ENCODE measurements around the gene AUTS2.

Gene AUTS2

DNA sequence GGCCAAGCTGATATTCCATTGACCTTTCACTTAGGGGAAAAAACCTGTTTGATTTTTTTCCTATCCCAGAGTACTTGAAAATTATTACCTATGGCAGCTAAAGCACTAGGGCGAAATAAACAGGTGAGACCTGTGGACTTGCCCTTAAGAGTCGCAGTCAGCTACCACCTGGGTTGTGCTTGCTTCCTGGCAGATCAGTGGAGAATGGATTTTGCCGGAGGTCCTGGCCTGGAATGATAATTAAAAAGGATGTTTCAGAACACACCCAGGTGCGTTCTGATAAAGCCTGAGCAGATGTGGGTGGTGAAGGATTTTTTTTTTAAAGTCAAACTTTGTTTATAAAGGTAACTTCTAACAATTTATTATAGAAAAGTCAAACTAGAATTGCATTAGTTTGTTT lies 59.1 kb downstream of the AUTS2 start:
- Histone ChIP-seq H3K9ac (ENCODE audit: insufficient read length, low read depth) (no peak overlapping the region), H3K4me3 (ENCODE audit: insufficient read length, low read depth) (no peak overlapping the region), H3K4me1 (ENCODE audit: insufficient read depth, insufficient read length) (peaks cover 2% of the 10 kb centered on the region), H3K36me3 (ENCODE audit: insufficient read depth, insufficient read length, low read length) (no peaks in the 10 kb centered on the region), H3K9me3 (ENCODE audit: insufficient read depth, low read length) (no peaks in the 10 kb centered on the region), H3K27me3 (ENCODE audit: insufficient read depth, insufficient read length) (peaks cover 7% of the 10 kb centered on the region)
- no peak for TF ChIP-seq ZNF274 (IDR thresholded peaks at IDR 0.05; ENCODE audit: low read depth, low read length)
- no peak for DNase-seq (ENCODE audit: low read depth, low spot score)

DNA sequence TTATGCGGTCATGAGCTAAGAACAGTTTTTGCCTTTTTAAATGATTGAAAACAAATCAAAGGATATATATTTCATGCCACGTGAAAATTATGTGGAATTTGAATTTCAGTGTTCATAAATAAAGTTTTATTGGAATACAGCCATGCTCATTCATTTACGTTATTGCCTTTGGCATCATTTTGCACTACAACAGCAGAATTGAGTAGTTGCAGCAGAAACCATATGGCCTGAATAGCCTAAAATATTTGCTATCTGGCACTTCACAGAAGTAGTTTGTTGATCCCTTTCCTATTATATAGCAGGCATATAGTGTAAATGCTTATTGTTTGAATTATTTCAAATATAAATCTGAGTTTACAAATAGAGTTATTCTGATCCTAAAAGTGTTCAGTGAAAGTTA lies 59.7 kb downstream of the AUTS2 start:
- DNase-seq (ENCODE audit: low read depth, low spot score), result no peak
- no peak overlapping the region for H3K9ac ChIP-seq (ENCODE audit: insufficient read length, low read depth)
- H3K36me3 ChIP-seq (ENCODE audit: insufficient read depth, insufficient read length, low read length), result no peaks in the 10 kb centered on the region
- H3K4me1 ChIP-seq (ENCODE audit: insufficient read depth, insufficient read length), result peaks cover 2% of the 10 kb centered on the region
- H3K9me3 ChIP-seq (ENCODE audit: insufficient read depth, low read length), result no peaks in the 10 kb centered on the region
- TF ChIP-seq ZNF274 (IDR thresholded peaks at IDR 0.05; ENCODE audit: low read depth, low read length) (no peak), SUZ12 (IDR thresholded peaks at IDR 0.05; ENCODE audit: extremely low read depth, insufficient read depth, insufficient read length) (no peak), YY1 (IDR thresholded peaks at IDR 0.05; ENCODE audit: insufficient read depth, insufficient read length) (no peak)
- peaks cover 7% of the 10 kb centered on the region for H3K27me3 ChIP-seq (ENCODE audit: insufficient read depth, insufficient read length)
- no peak overlapping the region for H3K4me3 ChIP-seq (ENCODE audit: insufficient read length, low read depth)

DNA sequence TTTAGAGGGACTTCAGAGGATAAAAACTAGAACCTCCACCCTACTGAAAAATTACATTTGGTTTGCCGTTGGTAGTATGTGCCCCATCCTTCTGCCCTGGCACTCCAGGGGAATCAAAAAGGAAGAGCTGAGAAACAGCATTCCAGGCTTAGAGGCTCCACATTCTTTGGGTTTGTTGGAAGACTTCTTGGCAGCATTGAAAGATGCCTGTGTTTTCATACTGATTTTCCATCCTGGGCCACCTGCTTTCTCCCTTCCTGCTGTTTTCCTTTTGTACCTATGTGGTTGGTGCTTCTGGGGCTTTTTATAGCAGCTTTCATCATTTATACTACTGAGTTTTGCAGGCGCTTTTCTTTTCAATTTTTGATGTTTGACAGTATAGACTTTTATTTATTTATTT lies 61.7 kb downstream of the AUTS2 start:
- DNase-seq (ENCODE audit: low read depth, low spot score), result no peak
- no peak for TF ChIP-seq YY1 (IDR thresholded peaks at IDR 0.05; ENCODE audit: insufficient read depth, insufficient read length)
- TF ChIP-seq ZNF274 (IDR thresholded peaks at IDR 0.05; ENCODE audit: low read depth, low read length), result no peak
- no peak for TF ChIP-seq SUZ12 (IDR thresholded peaks at IDR 0.05; ENCODE audit: extremely low read depth, insufficient read depth, insufficient read length)
- Histone ChIP-seq H3K4me3 (ENCODE audit: insufficient read length, low read depth) (no peak overlapping the region), H3K4me1 (ENCODE audit: insufficient read depth, insufficient read length) (peaks cover 2% of the 10 kb centered on the region), H3K27me3 (ENCODE audit: insufficient read depth, insufficient read length) (no peaks in the 10 kb centered on the region), H3K9ac (ENCODE audit: insufficient read length, low read depth) (no peak overlapping the region), H3K9me3 (ENCODE audit: insufficient read depth, low read length) (no peaks in the 10 kb centered on the region), H3K36me3 (ENCODE audit: insufficient read depth, insufficient read length, low read length) (no peaks in the 10 kb centered on the region)

DNA sequence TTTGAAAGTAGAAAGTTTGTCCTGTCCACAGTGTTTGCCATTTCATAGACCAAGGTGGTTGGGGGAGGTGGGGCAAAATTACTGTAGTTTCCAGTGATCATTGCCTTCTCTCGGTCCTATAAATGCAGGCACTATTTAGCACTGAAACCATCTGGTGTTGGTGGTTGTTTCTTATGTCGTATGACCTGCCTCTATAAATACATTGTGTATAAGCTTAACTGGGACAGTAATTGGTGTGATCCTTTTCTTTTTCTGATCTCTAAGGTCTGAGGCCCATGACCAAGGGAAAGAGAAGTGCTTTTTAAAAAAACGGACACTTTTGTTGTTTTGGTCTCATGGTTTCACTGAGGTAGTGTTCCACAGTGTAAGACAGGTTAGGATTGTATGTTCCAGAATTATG lies 63.1 kb downstream of the AUTS2 start:
- no peak for TF ChIP-seq ZNF274 (IDR thresholded peaks at IDR 0.05; ENCODE audit: low read depth, low read length)
- no peak for TF ChIP-seq YY1 (IDR thresholded peaks at IDR 0.05; ENCODE audit: insufficient read depth, insufficient read length)
- no peaks in the 10 kb centered on the region for H3K4me1 ChIP-seq (ENCODE audit: insufficient read depth, insufficient read length)
- DNase-seq (ENCODE audit: low read depth, low spot score), result no peak
- no peaks in the 10 kb centered on the region for H3K9me3 ChIP-seq (ENCODE audit: insufficient read depth, low read length)
- H3K4me3 ChIP-seq (ENCODE audit: insufficient read length, low read depth), result no peak overlapping the region
- H3K36me3 ChIP-seq (ENCODE audit: insufficient read depth, insufficient read length, low read length), result no peaks in the 10 kb centered on the region
- H3K9ac ChIP-seq (ENCODE audit: insufficient read length, low read depth), result no peak overlapping the region
- H3K27me3 ChIP-seq (ENCODE audit: insufficient read depth, insufficient read length), result no peaks in the 10 kb centered on the region

GRCh38 chr7:69663911-69664832 lies 65.9 kb downstream of the AUTS2 start:
- Histone ChIP-seq H3K9me3 (ENCODE audit: insufficient read depth, low read length) (no peaks in the 10 kb centered on the region), H3K9ac (ENCODE audit: insufficient read length, low read depth) (no peak overlapping the region), H3K27me3 (ENCODE audit: insufficient read depth, insufficient read length) (no peaks in the 10 kb centered on the region), H3K4me1 (ENCODE audit: insufficient read depth, insufficient read length) (no peaks in the 10 kb centered on the region), H3K4me3 (ENCODE audit: insufficient read length, low read depth) (no peak overlapping the region), H3K36me3 (ENCODE audit: insufficient read depth, insufficient read length, low read length) (no peaks in the 10 kb centered on the region)
- no peak for DNase-seq (ENCODE audit: low read depth, low spot score)
- no peak for TF ChIP-seq SUZ12 (IDR thresholded peaks at IDR 0.05; ENCODE audit: extremely low read depth, insufficient read depth, insufficient read length)
- TF ChIP-seq ZNF274 (IDR thresholded peaks at IDR 0.05; ENCODE audit: low read depth, low read length), result no peak
- no peak for TF ChIP-seq YY1 (IDR thresholded peaks at IDR 0.05; ENCODE audit: insufficient read depth, insufficient read length)

DNA sequence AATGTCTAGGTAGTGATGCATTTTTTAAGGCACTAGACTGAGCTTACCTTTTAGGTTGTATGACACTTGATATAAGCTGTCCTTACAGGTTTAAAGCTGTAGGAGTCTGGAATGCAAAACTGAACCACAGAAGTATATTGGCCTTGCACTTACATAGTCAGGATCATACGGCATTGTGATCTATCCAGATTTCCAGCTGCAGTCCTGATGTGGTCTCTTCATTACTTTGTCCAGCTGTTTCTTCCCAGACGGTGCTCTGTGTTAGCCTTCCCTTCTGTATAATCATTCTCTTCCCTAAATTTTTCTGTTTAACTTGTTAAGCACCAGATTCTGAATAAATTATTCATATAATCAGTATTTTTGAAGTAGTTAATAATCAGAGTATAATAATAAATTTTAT lies 67.1 kb downstream of the AUTS2 start:
- DNase-seq (ENCODE audit: low read depth, low spot score), result no peak
- no peaks in the 10 kb centered on the region for H3K36me3 ChIP-seq (ENCODE audit: insufficient read depth, insufficient read length, low read length)
- no peaks in the 10 kb centered on the region for H3K4me1 ChIP-seq (ENCODE audit: insufficient read depth, insufficient read length)
- H3K9me3 ChIP-seq (ENCODE audit: insufficient read depth, low read length), result no peaks in the 10 kb centered on the region
- no peaks in the 10 kb centered on the region for H3K27me3 ChIP-seq (ENCODE audit: insufficient read depth, insufficient read length)
- H3K4me3 ChIP-seq (ENCODE audit: insufficient read length, low read depth), result no peak overlapping the region
- no peak overlapping the region for H3K9ac ChIP-seq (ENCODE audit: insufficient read length, low read depth)
- TF ChIP-seq ZNF274 (IDR thresholded peaks at IDR 0.05; ENCODE audit: low read depth, low read length), result no peak
- no peak for TF ChIP-seq SUZ12 (IDR thresholded peaks at IDR 0.05; ENCODE audit: extremely low read depth, insufficient read depth, insufficient read length)
- TF ChIP-seq YY1 (IDR thresholded peaks at IDR 0.05; ENCODE audit: insufficient read depth, insufficient read length), result no peak

DNA sequence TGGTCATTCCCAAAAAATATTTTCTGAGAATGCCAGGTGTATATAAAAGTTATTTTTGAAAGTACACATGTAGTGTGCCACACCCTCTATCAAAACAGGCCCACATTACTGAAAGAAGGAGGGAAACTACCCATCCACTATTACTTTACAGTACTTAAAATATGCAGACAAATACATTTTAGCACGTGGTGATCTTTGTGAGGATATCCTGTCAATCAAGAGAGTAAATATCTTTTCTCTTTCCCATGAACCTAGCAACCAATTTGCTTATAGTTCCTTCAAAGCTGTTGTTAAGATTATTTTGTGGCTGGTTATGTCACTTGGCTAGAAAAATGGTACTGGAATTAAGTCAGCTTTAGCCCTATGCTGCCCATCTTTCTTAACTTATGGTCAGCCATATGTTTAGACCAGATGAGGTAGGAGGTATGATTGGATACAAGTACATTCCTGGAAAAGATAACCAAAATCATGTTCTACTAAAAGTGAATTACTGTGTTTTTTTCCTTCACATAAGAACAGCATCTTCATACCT lies 70.1 kb downstream of the AUTS2 start:
- no peak overlapping the region for H3K4me3 ChIP-seq (ENCODE audit: insufficient read length, low read depth)
- no peaks in the 10 kb centered on the region for H3K36me3 ChIP-seq (ENCODE audit: insufficient read depth, insufficient read length, low read length)
- H3K27me3 ChIP-seq (ENCODE audit: insufficient read depth, insufficient read length), result no peaks in the 10 kb centered on the region
- no peak overlapping the region for H3K9ac ChIP-seq (ENCODE audit: insufficient read length, low read depth)
- TF ChIP-seq YY1 (IDR thresholded peaks at IDR 0.05; ENCODE audit: insufficient read depth, insufficient read length), result no peak
- TF ChIP-seq SUZ12 (IDR thresholded peaks at IDR 0.05; ENCODE audit: extremely low read depth, insufficient read depth, insufficient read length), result no peak
- no peak for TF ChIP-seq ZNF274 (IDR thresholded peaks at IDR 0.05; ENCODE audit: low read depth, low read length)
- no peaks in the 10 kb centered on the region for H3K9me3 ChIP-seq (ENCODE audit: insufficient read depth, low read length)
- no peaks in the 10 kb centered on the region for H3K4me1 ChIP-seq (ENCODE audit: insufficient read depth, insufficient read length)
- DNase-seq (ENCODE audit: low read depth, low spot score), result no peak
